Measurements from ENCODE around the gene EBF3. TPM values are rescaled to one million over a fixed set of nuclear protein-coding genes. Genes with fewer than 3 reads are reported as not detected.

The EBF3 gene
- total RNA-seq, 4 donors from 2014 or later: 0.77 to 10.7 (median 6.0) TPM

DNA sequence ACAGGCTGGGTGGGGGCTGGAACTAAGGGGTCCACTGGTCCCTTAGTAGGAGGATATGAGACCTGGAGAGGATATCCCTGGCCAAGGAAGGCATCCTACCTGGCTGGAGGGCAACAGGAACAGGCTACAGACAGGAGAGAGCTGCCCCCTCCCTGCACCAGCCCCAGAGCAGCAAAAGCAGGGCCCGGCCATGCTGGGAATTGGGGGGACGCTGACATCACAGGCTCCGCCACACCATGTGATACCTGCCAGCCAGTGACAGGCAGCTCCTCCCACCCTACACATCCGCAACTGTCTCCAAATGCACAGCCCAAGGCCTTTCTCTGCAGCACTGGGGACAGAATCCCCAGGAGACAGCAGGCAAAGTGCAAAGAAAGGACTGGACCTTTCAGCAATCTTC lies 100.0 kb downstream of the EBF3 start:
- no peaks in the 10 kb centered on the region for H3K9me3 ChIP-seq
- H3K36me3 ChIP-seq: no peaks in the 10 kb centered on the region
- H3K4me1 ChIP-seq: no peaks in the 10 kb centered on the region
- no peaks in the 10 kb centered on the region for H3K27me3 ChIP-seq
- H3K4me3 ChIP-seq: no peak overlapping the region
- DNase-seq: no peak
- no peak overlapping the region for H3K27ac ChIP-seq
- intact Hi-C loops (cut with DNase I; ENCODE audit: low total_unique reads): no loop called here
- TF ChIP-seq, protein P1, sequence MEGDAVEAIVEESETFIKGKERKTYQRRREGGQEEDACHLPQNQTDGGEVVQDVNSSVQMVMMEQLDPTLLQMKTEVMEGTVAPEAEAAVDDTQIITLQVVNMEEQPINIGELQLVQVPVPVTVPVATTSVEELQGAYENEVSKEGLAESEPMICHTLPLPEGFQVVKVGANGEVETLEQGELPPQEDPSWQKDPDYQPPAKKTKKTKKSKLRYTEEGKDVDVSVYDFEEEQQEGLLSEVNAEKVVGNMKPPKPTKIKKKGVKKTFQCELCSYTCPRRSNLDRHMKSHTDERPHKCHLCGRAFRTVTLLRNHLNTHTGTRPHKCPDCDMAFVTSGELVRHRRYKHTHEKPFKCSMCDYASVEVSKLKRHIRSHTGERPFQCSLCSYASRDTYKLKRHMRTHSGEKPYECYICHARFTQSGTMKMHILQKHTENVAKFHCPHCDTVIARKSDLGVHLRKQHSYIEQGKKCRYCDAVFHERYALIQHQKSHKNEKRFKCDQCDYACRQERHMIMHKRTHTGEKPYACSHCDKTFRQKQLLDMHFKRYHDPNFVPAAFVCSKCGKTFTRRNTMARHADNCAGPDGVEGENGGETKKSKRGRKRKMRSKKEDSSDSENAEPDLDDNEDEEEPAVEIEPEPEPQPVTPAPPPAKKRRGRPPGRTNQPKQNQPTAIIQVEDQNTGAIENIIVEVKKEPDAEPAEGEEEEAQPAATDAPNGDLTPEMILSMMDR (IDR thresholded peaks at IDR 0.05): no peak
- no peak for TF ChIP-seq POLR2A (IDR thresholded peaks at IDR 0.05)

DNA sequence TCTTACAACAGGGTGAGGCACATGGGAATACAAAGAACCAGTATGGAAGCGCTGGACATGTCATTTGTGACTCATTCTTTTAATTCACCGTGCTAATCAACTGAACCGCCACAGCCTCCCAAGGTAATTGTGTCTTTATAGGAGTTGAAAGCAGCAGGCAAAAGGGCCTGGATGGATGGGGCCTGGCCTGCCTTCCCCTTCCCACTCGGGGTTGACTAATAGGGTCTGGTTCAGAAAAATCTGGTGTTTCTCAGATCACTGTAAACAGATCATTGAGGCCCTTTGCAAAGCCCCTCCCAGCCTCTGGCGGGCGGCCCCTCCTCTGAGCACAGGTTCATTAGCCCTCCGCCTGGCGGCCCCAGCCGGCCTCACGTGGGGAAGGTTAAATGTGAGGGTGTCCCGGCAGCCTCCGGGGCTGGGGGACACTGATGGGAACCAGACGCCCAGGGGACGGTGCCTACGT lies 100.8 kb downstream of the EBF3 start:
- H3K36me3 ChIP-seq: no peaks in the 10 kb centered on the region
- no peak overlapping the region for H3K4me3 ChIP-seq
- H3K4me1 ChIP-seq: no peaks in the 10 kb centered on the region
- no peak for TF ChIP-seq POLR2A (IDR thresholded peaks at IDR 0.05)
- TF ChIP-seq, protein P1 (IDR thresholded peaks at IDR 0.05): no peak
- no peak for DNase-seq
- no peaks in the 10 kb centered on the region for H3K27me3 ChIP-seq
- H3K9me3 ChIP-seq: no peaks in the 10 kb centered on the region
- H3K27ac ChIP-seq: no peak overlapping the region
- intact Hi-C loops (cut with DNase I; ENCODE audit: low total_unique reads): no loop called here

DNA sequence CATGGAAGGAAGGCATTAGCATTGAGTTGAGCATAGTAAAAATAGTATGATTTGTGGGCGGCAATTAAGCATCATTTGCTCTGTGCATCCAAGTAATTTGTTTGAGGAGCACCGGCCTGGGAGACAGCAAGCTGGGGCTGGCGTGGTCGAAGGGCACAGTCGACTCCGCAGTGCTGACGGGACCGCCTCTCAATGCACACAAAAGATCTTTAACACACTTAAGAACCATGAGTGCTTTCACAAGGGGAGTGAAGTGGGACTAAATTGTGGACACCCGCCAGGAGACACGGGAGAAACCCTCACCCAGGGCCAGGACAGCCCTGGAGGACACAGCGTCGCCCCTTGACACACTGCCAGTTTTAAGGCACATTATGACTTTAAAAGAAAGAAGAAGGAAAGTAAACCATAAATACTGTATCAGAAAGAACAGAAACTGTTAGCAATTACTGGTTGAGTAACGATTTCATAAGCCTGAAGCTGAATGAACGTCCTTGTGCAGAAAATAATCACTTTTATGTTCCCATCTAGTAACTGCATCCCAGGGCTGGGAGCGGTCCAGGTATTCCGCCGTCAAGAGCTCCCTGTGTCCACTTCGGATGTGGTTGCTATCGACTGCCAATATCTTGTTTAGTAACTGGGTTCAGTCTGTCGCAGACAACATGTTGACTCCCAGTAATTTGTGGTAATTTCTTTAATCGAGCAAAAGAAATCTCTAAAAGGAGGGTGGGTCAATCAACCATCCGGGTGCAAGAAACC lies 102.1 kb downstream of the EBF3 start:
- Histone ChIP-seq H3K4me1 (no peaks in the 10 kb centered on the region), H3K4me3 (no peak overlapping the region), H3K9me3 (no peaks in the 10 kb centered on the region), H3K27ac (no peak overlapping the region), H3K27me3 (no peaks in the 10 kb centered on the region), H3K36me3 (no peaks in the 10 kb centered on the region)
- no peak for DNase-seq
- TF ChIP-seq, protein P1 (IDR thresholded peaks at IDR 0.05): no peak
- TF ChIP-seq POLR2A (IDR thresholded peaks at IDR 0.05): no peak
- intact Hi-C loops (cut with DNase I; ENCODE audit: low total_unique reads): no loop called here

DNA sequence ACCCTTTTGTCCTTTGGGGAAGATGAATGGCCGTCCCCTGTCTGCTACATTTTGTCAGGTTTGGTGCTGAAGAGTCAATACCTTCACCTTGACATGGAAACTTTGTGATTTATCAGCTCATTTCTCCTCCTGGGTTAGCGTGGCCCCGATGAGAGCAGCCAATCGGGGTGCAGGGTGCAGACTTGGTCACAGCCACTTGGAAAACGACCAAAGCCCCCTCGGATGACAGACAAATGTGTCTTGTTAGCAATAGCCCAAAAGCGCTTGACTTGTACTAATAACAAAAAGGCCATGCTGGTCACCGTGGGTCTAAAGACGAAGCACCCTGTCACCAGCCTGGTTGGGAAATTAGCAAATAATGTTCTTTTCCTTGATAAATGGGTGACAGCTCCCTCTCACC lies 103.7 kb downstream of the EBF3 start:
- Histone ChIP-seq H3K4me1 (no peaks in the 10 kb centered on the region), H3K4me3 (no peak overlapping the region), H3K36me3 (no peaks in the 10 kb centered on the region), H3K27ac (no peak overlapping the region), H3K9me3 (no peaks in the 10 kb centered on the region), H3K27me3 (no peaks in the 10 kb centered on the region)
- DNase-seq: no peak
- TF ChIP-seq POLR2A (IDR thresholded peaks at IDR 0.05): no peak
- TF ChIP-seq, protein P1 (IDR thresholded peaks at IDR 0.05): no peak
- intact Hi-C loops (cut with DNase I; ENCODE audit: low total_unique reads): no loop called here

DNA sequence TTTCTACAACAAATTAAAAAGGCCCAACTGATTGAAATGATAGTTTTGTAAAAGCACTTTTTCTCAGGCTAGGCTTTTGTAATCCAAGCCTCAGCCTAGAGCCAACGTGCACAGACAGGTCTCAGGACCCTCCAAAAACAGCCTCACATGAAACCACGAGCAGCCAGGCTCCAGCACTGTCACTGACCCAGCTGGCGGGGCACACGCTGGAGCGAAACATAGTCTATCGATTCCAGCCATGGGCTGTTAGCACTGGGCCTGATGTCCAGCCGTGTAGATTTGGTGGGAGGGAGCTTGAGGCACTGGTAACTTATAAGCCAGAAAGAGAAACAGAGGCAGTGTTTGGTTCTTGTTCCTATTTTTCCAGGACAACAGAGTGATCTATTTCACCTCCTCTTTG lies 104.5 kb downstream of the EBF3 start:
- no peaks in the 10 kb centered on the region for H3K27me3 ChIP-seq
- no peak for DNase-seq
- H3K4me3 ChIP-seq: no peak overlapping the region
- intact Hi-C loops (cut with DNase I; ENCODE audit: low total_unique reads): no loop called here
- no peak overlapping the region for H3K27ac ChIP-seq
- no peaks in the 10 kb centered on the region for H3K9me3 ChIP-seq
- H3K36me3 ChIP-seq: no peaks in the 10 kb centered on the region
- no peaks in the 10 kb centered on the region for H3K4me1 ChIP-seq
- TF ChIP-seq, protein P1 (IDR thresholded peaks at IDR 0.05): no peak
- TF ChIP-seq POLR2A (IDR thresholded peaks at IDR 0.05): no peak
